Astrocyte (in vitro differentiated cells and primary cell): Measurements from ENCODE around the gene KHSRP.

Experiments
- CTCF ChIP-seq: IDR thresholded peaks from 2 replicates; pipeline ENCODE4 v1.5.1; 2011; ENCODE audit warnings: low read depth, mild to moderate bottlenecking, inconsistent platforms, low read length, moderate library complexity; ENCODE audit not compliant: insufficient read depth
- EZH2 ChIP-seq: IDR thresholded peaks from 2 replicates; pipeline ENCODE4 v1.6.1; 2012; ENCODE audit warnings: mild to moderate bottlenecking, low read length, inconsistent platforms; ENCODE audit not compliant: insufficient read depth

GRCh38 chr19:6440905-6441304, 16.3 kb upstream of the KHSRP start:
- TF ChIP-seq CTCF = no peak
- no peak for TF ChIP-seq EZH2
